ENCODE data around the gene NKD1.
A peak's percentile ranks its signal among the peaks of the same experiment; 100 is the strongest.

Gene NKD1

GRCh38 chr16:50670476-50670875 is 122.3 kb downstream of the NKD1 start:
- no peak for DNase-seq (ENCODE audit: low read depth in 3 of 3, low spot score in 1 of 3)

DNA sequence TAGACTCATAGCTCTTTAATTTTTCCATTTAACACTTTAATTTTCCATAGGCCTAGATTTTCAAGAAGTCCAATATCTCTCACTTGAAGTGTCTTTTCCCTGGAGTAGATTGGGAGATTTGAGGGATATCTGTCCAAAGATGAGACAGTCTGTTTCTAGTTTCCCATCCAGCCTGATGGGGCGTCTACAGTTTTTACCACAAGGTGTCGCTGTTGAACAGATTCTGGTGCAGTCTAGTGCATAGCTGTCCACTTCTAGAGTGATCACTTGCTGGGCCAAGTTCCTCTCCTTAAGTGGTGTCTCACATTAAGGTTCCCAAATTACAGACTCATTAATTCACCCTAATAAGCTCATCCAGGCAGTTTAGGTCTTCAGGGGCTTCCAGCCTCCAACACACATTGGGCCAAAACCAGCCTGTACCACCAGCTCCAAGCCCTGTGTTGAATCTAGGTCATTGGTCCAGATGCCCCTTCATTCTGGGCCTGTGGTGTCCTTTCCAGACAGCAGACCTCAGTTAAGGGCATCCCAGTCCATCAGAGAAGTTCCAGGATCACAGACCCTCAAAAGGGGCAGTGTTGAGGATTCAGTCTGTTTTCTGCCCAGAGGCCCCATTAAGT is 123.6 kb downstream of the NKD1 start:
- no peak for DNase-seq (ENCODE audit: low read depth in 3 of 3, low spot score in 1 of 3)

GRCh38 chr16:50673496-50674275 is 125.5 kb downstream of the NKD1 start:
- no peak for DNase-seq (ENCODE audit: low read depth in 3 of 3, low spot score in 1 of 3)

GRCh38 chr16:50674831-50675230 is 126.6 kb downstream of the NKD1 start:
- no peak for DNase-seq (ENCODE audit: low read depth in 3 of 3, low spot score in 1 of 3)

- DNase-seq (ENCODE audit: low read depth in 3 of 3, low spot score in 1 of 3): no peak
These were observed 127.8 kb downstream of the NKD1 start for GRCh38 chr16:50675686-50676610.

GRCh38 chr16:50676684-50677225 is 128.6 kb downstream of the NKD1 start:
- DNase-seq (ENCODE audit: low read depth in 3 of 3, low spot score in 1 of 3): no peak

GRCh38 chr16:50677351-50677750 is 129.2 kb downstream of the NKD1 start:
- DNase-seq (ENCODE audit: low read depth in 3 of 3, low spot score in 1 of 3): no peak

GRCh38 chr16:50678531-50678930 is 130.3 kb downstream of the NKD1 start:
- no peak for DNase-seq (ENCODE audit: low read depth in 3 of 3, low spot score in 1 of 3)

- no peak for DNase-seq (ENCODE audit: low read depth in 3 of 3, low spot score in 1 of 3)
These were observed 131.1 kb downstream of the NKD1 start for GRCh38 chr16:50679266-50679665.

GRCh38 chr16:50679676-50680555 is 131.7 kb downstream of the NKD1 start:
- no peak for DNase-seq (ENCODE audit: low read depth in 3 of 3, low spot score in 1 of 3)

GRCh38 chr16:50680556-50680893 is 132.3 kb downstream of the NKD1 start:
- DNase-seq (ENCODE audit: low read depth in 3 of 3, low spot score in 1 of 3): no peak

DNA sequence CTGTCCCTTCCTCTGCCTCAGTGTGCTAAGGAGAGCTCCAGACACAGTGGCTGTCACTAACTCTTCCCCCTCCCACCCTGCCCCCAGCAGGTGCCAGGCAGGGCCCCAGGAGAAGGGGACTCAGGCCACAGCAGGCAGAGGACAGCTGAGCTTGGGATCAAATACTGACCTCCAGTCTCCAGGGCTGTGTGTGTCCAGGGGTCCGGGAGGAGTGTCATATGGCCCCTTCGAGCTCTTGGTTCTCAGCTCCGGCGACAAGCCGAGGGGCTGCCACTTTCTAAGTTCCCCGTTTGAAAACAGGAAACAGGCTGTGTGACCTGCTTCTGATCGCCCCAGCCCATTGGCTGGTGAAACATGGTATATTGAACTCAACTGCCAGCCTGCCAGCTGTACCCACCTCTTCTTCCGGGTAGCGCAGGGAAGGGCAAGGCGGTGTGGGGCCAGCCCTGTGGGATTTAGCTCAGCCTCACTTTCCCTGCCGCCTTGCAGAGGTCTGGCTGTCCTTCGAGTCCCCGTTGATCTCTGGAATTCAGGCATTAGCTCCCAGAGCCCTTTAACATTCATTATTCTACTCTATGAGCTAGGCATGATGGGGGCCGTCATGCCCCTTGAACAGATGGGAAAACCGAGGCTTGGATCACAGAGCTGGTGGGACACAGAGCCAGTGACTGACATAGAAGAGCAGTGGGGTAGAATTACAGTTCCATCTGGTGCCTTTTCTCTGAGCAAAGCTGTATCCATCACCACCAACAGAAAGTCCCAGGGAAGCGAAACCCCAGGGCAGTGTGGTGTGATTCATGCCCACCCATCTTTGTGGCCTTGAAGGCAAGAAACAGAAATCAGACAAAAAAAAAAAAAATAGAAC is 133.1 kb downstream of the NKD1 start, which contains the start of gene SNX20:
TSS of gene SNX20 (minus strand) at position 292 of the 865 bp plus-strand sequence. CDS start 3,786 bp downstream, outside the sequence.
- peak in 1 of 3 donors; percentile 48 for DNase-seq (ENCODE audit: low read depth in 3 of 3, low spot score in 1 of 3)

- no peak for DNase-seq (ENCODE audit: low read depth in 3 of 3, low spot score in 1 of 3)
These were observed 135.6 kb downstream of the NKD1 start for GRCh38 chr16:50683689-50684374.

- no peak for DNase-seq (ENCODE audit: low read depth in 3 of 3, low spot score in 1 of 3)
These were observed 136.7 kb downstream of the NKD1 start for GRCh38 chr16:50684823-50685461.

GRCh38 chr16:50685462-50686063 is 137.4 kb downstream of the NKD1 start:
- DNase-seq (ENCODE audit: low read depth in 3 of 3, low spot score in 1 of 3): no peak

DNA sequence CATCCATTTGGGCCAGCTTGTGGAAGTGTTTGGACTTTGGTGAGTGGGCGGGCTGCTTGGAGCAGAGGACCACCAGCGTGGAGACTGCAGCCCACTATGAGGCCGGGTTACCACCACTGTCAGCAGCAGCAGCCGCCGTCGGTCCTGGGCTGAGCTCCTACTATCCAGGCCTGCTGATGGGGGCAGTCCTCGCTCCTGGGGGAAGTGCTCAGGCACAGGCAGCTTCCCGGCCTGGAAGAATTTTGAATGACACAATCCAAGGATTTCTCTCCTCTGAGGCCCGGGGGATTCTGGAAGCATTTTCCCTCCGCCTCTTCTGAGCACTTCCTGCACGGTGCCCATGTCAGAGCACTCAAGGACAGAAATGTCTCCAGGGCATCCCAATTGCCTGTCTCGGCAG is 139.9 kb downstream of the NKD1 start:
- DNase-seq (ENCODE audit: low read depth in 3 of 3, low spot score in 1 of 3): no peak

GRCh38 chr16:50688867-50689266 is 140.7 kb downstream of the NKD1 start:
- DNase-seq (ENCODE audit: low read depth in 3 of 3, low spot score in 1 of 3): no peak

DNA sequence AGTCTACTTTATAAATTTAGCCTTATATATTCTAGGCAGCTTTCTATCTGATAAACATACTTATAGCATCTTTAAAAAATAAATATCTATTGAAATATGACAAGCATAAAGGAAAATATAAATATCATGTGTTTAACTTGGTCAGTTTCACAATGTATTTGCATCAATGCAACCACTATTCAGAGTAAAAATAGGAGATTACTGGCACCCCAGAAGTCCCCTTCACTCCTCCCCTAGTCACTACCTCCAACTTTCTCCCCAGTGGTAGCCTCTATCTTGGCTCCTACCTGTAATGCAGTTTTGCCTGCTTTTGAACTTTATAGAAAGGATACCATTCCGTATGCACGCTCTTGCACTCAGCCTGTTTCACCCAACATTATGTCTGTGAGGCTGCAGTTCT is 142.0 kb downstream of the NKD1 start:
- no peak for DNase-seq (ENCODE audit: low read depth in 3 of 3, low spot score in 1 of 3)

Measured in stimulated activated CD4-positive, alpha-beta T cell treated with anti-CD3 and anti-CD28 coated beads, TNF-alpha, amount 100 ng/mL, for 1 hour (primary cell).